H1 (cell line): Measurements from ENCODE around the gene TMC3. TPM values are rescaled to one million over a fixed set of nuclear protein-coding genes. Genes with fewer than 3 reads are reported as not detected.

ENCODE experiments used
- CTCF ChIA-PET: fragments of 300-600 bp; sonication (Branson Sonifier 250); formaldehyde crosslinking; loops from one replicate; lab custom pipeline; 2021; ENCODE audit not compliant: partially characterized antibody; lab: Charles Lee
- POLR2A ChIA-PET: fragments of 300-600 bp; sonication (Branson Sonifier 250); formaldehyde crosslinking; loops from one replicate; lab custom pipeline; 2021; ENCODE audit warnings: inconsistent platforms; ENCODE audit not compliant: partially characterized antibody; lab: Charles Lee
- DNase-seq, 2 experiments: peaks; one replicate each; pipeline versions ENCODE4 v3.0.0 to v3.0.0-alpha.2; 2010 to 2022; ENCODE audit warnings: low spot score in 2 of 2, low read depth in 1 of 2, mixed read lengths in 1 of 2
- FAIRE-seq: peaks from 2 replicates; lab custom pipeline; 2011; peaks lifted over from hg19 to GRCh38; lab: Jason Lieb, UNC
- H2AFZ ChIP-seq: 2 replicates; pipeline ENCODE4 v1.8.1; 2012; ENCODE audit warnings: low read length, inconsistent platforms
- H2AK5ac ChIP-seq: 2 replicates; pipeline ENCODE4 v1.6.1; 2013; ENCODE audit warnings: low read depth, low read length
- H2BK120ac ChIP-seq: replicated peaks from 2 replicates; pipeline ENCODE3; 2013; ENCODE audit warnings: low read depth, low read length, inconsistent platforms
- H2BK12ac ChIP-seq: 2 replicates; pipeline ENCODE4 v1.6.1; 2013; ENCODE audit warnings: low read depth, low read length
- H2BK15ac ChIP-seq: 2 replicates; pipeline ENCODE4 v1.6.1; 2013; ENCODE audit warnings: low read length
- H2BK20ac ChIP-seq: 2 replicates; pipeline ENCODE4 v1.6.1; 2013; ENCODE audit warnings: low read length
- H2BK5ac ChIP-seq: 2 replicates; pipeline ENCODE4 v1.6.1; 2013; ENCODE audit warnings: low read depth, low read length
- H3K14ac ChIP-seq: 2 replicates; pipeline ENCODE4 v1.6.1; 2013; ENCODE audit warnings: inconsistent platforms; ENCODE audit not compliant: insufficient read length
- H3K18ac ChIP-seq: 2 replicates; pipeline ENCODE4 v1.6.1; 2013; ENCODE audit warnings: low read length; ENCODE audit errors: extremely low read depth
- H3K23ac ChIP-seq: 2 replicates; pipeline ENCODE4 v1.6.1; 2013; ENCODE audit warnings: inconsistent platforms; ENCODE audit not compliant: insufficient read length
- H3K23me2 ChIP-seq: 2 replicates; pipeline ENCODE4 v1.6.1; 2013; ENCODE audit warnings: low read depth, low read length
- H3K27ac ChIP-seq: 2 replicates; pipeline ENCODE4 v1.6.1; 2011; ENCODE audit warnings: low read depth, low read length, inconsistent platforms
- H3K27me3 ChIP-seq, 4 experiments: replicated peaks in 1 of 4; 1 replicate in 1 of 4; 2 replicates in 3 of 4; pipeline versions ENCODE4 v1.6.1 to v1.8.1; 2011 to 2013; ENCODE audit warnings: low read length in 3 of 4, mild to moderate bottlenecking in 3 of 4, inconsistent platforms in 2 of 4, mixed read lengths in 2 of 4, moderate library complexity in 1 of 4; ENCODE audit not compliant: control insufficient read depth in 3 of 4, insufficient read depth in 3 of 4; ENCODE audit errors: extremely low read depth in 1 of 4
- H3K36me3 ChIP-seq, 4 experiments: 2 replicates each; pipeline versions ENCODE4 v1.6.1 to v1.8.1; 2011 to 2013; ENCODE audit warnings: mild to moderate bottlenecking in 4 of 4, low read length in 3 of 4, moderate library complexity in 2 of 4, control low read depth in 1 of 4, inconsistent platforms in 1 of 4; ENCODE audit not compliant: insufficient read depth in 4 of 4, control insufficient read depth in 2 of 4
- H3K4ac ChIP-seq: replicated peaks from 2 replicates; pipeline ENCODE3; 2013; ENCODE audit warnings: low read length, low read depth, mixed read lengths, inconsistent platforms; ENCODE audit not compliant: insufficient read length
- H3K4me1 ChIP-seq, 4 experiments: replicated peaks in 1 of 4; 1 replicate in 1 of 4; 2 replicates in 3 of 4; pipeline versions ENCODE4 v1.6.1 to v1.8.1; 2011 to 2013; ENCODE audit warnings: low read length in 3 of 4, inconsistent platforms in 2 of 4, mixed read lengths in 1 of 4; ENCODE audit not compliant: insufficient read depth in 4 of 4, control insufficient read depth in 3 of 4
- H3K4me2 ChIP-seq, 2 experiments: 2 replicates each; pipeline versions ENCODE4 v1.6.1 to v1.8.1; 2011 to 2013; ENCODE audit warnings: low read depth in 2 of 2, low read length in 2 of 2, control low read depth in 1 of 2, inconsistent platforms in 1 of 2, mild to moderate bottlenecking in 1 of 2; ENCODE audit not compliant: insufficient read depth in 1 of 2
- H3K4me3 ChIP-seq, 4 experiments: fragments of 200-600, 300-600 bp in 1 of 4; sonication (generic), shearing (Covaris generic), sonication (Bioruptor Twin) in 1 of 4; 2 replicates each; pipeline versions ENCODE4 v1.5.1 to v1.8.1; 2011 to 2016; ENCODE audit warnings: low read length in 4 of 4, low read depth in 3 of 4, control low read depth in 2 of 4, inconsistent platforms in 2 of 4, mild to moderate bottlenecking in 2 of 4, mixed read lengths in 1 of 4, moderate library complexity in 1 of 4; ENCODE audit not compliant: insufficient read depth in 2 of 4; ENCODE audit errors: extremely low read depth in 1 of 4
- H3K56ac ChIP-seq: replicated peaks from 2 replicates; pipeline ENCODE3; 2013; ENCODE audit warnings: low read depth, mild to moderate bottlenecking, mixed read lengths, low read length, inconsistent platforms; ENCODE audit not compliant: insufficient read length
- H3K79me1 ChIP-seq: 2 replicates; pipeline ENCODE4 v1.6.1; 2013; ENCODE audit warnings: low read depth, low read length, control low read depth
- H3K79me2 ChIP-seq, 2 experiments: 2 replicates each; pipeline versions ENCODE4 v1.6.1 to v1.8.1; 2012 to 2013; ENCODE audit warnings: low read length in 2 of 2, mild to moderate bottlenecking in 2 of 2, inconsistent platforms in 1 of 2; ENCODE audit not compliant: insufficient read depth in 2 of 2, control insufficient read depth in 1 of 2
- H3K9ac ChIP-seq, 4 experiments: replicated peaks in 1 of 4; 1 replicate in 1 of 4; 2 replicates in 3 of 4; pipeline versions ENCODE4 v1.6.1 to v1.8.1; 2011 to 2013; ENCODE audit warnings: low read depth in 3 of 4, low read length in 3 of 4, control low read depth in 2 of 4, mild to moderate bottlenecking in 2 of 4, moderate library complexity in 2 of 4, inconsistent platforms in 1 of 4; ENCODE audit errors: extremely low read depth in 1 of 4
- H3K9me3 ChIP-seq, 2 experiments: 2 replicates each; pipeline versions ENCODE4 v1.6.1 to v1.8.1; 2012 to 2013; ENCODE audit warnings: mild to moderate bottlenecking in 2 of 2, moderate library complexity in 2 of 2, control low read depth in 1 of 2, inconsistent platforms in 1 of 2, low read depth in 1 of 2, low read length in 1 of 2, mixed read lengths in 1 of 2; ENCODE audit not compliant: insufficient read depth in 2 of 2
- H4K20me1 ChIP-seq, 2 experiments: replicated peaks in 1 of 2; 2 replicates each; pipeline versions ENCODE3 to v1.8.1; 2011 to 2013; ENCODE audit warnings: inconsistent platforms in 2 of 2, low read length in 2 of 2, mild to moderate bottlenecking in 1 of 2; ENCODE audit not compliant: insufficient read depth in 2 of 2, control insufficient read depth in 1 of 2
- H4K5ac ChIP-seq: 2 replicates; pipeline ENCODE4 v1.6.1; 2013; ENCODE audit warnings: low read length, low read depth, mixed read lengths, inconsistent platforms; ENCODE audit not compliant: insufficient read length
- H4K8ac ChIP-seq: 2 replicates; pipeline ENCODE4 v1.8.0; 2013; ENCODE audit warnings: mild to moderate bottlenecking, moderate library complexity, low read length, inconsistent platforms; ENCODE audit not compliant: insufficient read depth; ENCODE audit errors: extremely low read depth
- H4K91ac ChIP-seq: replicated peaks from 2 replicates; pipeline ENCODE3; 2013; ENCODE audit warnings: low read length, mixed read lengths, inconsistent platforms; ENCODE audit not compliant: insufficient read length
- EP300 ChIP-seq, 2 experiments: IDR thresholded peaks; 1 replicate in 1 of 2; 2 replicates in 1 of 2; pipeline ENCODE4 v1.6.1; 2011 to 2012; ENCODE audit warnings: low read depth in 2 of 2, low read length in 2 of 2, mild to moderate bottlenecking in 2 of 2, borderline replicate concordance in 1 of 2, inconsistent platforms in 1 of 2, moderate library complexity in 1 of 2
- EZH2 ChIP-seq: fragments of 200-600 bp; sonication (generic); IDR thresholded peaks from 2 replicates; pipeline ENCODE4 v1.7.1; 2012; ENCODE audit warnings: low read depth, mild to moderate bottlenecking, moderate library complexity, low read length, inconsistent platforms; ENCODE audit not compliant: severe bottlenecking
- GABPA ChIP-seq: IDR thresholded peaks from 2 replicates; pipeline ENCODE4 v1.6.1; 2011; ENCODE audit warnings: mild to moderate bottlenecking, low read length, moderate library complexity, borderline replicate concordance; ENCODE audit not compliant: insufficient read depth
- KDM4A ChIP-seq: IDR thresholded peaks from one replicate; pipeline ENCODE4 v1.7.1; 2012; ENCODE audit warnings: low read depth, mild to moderate bottlenecking, moderate library complexity, low read length, inconsistent platforms; ENCODE audit not compliant: severe bottlenecking
- NANOG ChIP-seq: IDR thresholded peaks from 2 replicates; pipeline ENCODE4 v1.6.1; 2011; ENCODE audit warnings: low read length, low read depth, mild to moderate bottlenecking, inconsistent platforms; ENCODE audit not compliant: insufficient read depth, poor library complexity, severe bottlenecking
- PHF8 ChIP-seq: fragments of 200-600 bp; sonication (generic); conservative IDR thresholded peaks from 2 replicates; pipeline ENCODE4 v1.7.1; 2012; ENCODE audit warnings: low read depth, mild to moderate bottlenecking, inconsistent platforms, low read length, moderate library complexity
- POLR2A ChIP-seq, 2 experiments: IDR thresholded peaks; 1 replicate in 1 of 2; 2 replicates in 1 of 2; pipeline ENCODE4 v1.6.1; 2011; ENCODE audit warnings: low read depth in 2 of 2, low read length in 2 of 2, mild to moderate bottlenecking in 2 of 2; ENCODE audit errors: control extremely low read depth in 1 of 2
- RAD21 ChIP-seq, 2 experiments: IDR thresholded peaks in 1 of 2; conservative IDR thresholded peaks in 1 of 2; 2 replicates each; pipeline ENCODE4 v1.6.1; 2011; ENCODE audit warnings: low read depth in 2 of 2, low read length in 2 of 2, improper control_type of control experiment in 1 of 2, inconsistent platforms in 1 of 2, mild to moderate bottlenecking in 1 of 2, moderate library complexity in 1 of 2
- RBBP5 ChIP-seq: IDR thresholded peaks from 2 replicates; pipeline ENCODE4 v1.7.1; 2012; ENCODE audit warnings: low read depth, mild to moderate bottlenecking, inconsistent platforms, low read length, moderate library complexity, borderline replicate concordance
- SIX5 ChIP-seq: IDR thresholded peaks from 2 replicates; pipeline ENCODE4 v1.6.1; 2011; ENCODE audit warnings: mild to moderate bottlenecking, low read depth, low read length
- TCF12 ChIP-seq: IDR thresholded peaks from 2 replicates; pipeline ENCODE4 v1.6.1; 2011; ENCODE audit warnings: low read depth, mild to moderate bottlenecking, low read length
- TEAD4 ChIP-seq: IDR thresholded peaks from 2 replicates; pipeline ENCODE4 v1.6.1; 2012; ENCODE audit warnings: low read depth, low read length, inconsistent platforms, mixed read lengths
- WGBS, 2 experiments: shearing (Covaris generic) in 1 of 2; methylation state at CpG; one replicate each; pipeline versions ENCODE4 v1.1.6 to v1.1.7; 2013 to 2015; ENCODE audit warnings: low lambda C conversion rate in 2 of 2, mixed read lengths in 2 of 2, inconsistent platforms in 1 of 2, low coverage in 1 of 2, missing lambda C conversion rate in 1 of 2; ENCODE audit not compliant: insufficient replicate concordance in 2 of 2, insufficient coverage in 1 of 2, insufficient read length in 1 of 2; ENCODE audit errors: extremely low coverage in 1 of 2, missing lambda C conversion rate in 1 of 2; 5-methylcytosine and 5-hydroxymethylcytosine counted together
- polyA plus RNA-seq, 7 experiments: library from polyadenylated mRNA; depleted of rRNA in 3 of 7; stranded (reverse) in 5 of 7; unstranded in 2 of 7; fragments of >200 nt in 5 of 7; fragments of 200-250 nt in 2 of 7; gene quantifications; 1 replicate in 5 of 7; 2 replicates in 1 of 7; 4 replicates in 1 of 7; pipeline versions ENCODE4 v1.2.1 to v1.2.3, GENCODE V29; 2011 to 2013; ENCODE audit warnings: missing spikeins in 2 of 7, mixed read lengths in 2 of 7
- total RNA-seq: library from RNA; stranded (reverse); fragmentation: NEBNext Ultra II Directional; extraction: Animal tissue kit (Norgen Biotek cat#: 25700); gene quantifications from 2 replicates; pipeline ENCODE4 v1.2.1, GENCODE V29; 2021
- TF ChIP-seq, protein P1 (sequence below): IDR thresholded peaks from 2 replicates; pipeline ENCODE4 v1.6.1; 2012; ENCODE audit warnings: inconsistent platforms

The TMC3 gene
- total and polyA plus RNA-seq, 2 of the 8 experiments (the other 6 are each of a cell fraction or from before 2014, with no cell fraction given), result not detected

- H3K4me3 ChIP-seq, result no peak overlapping the region
- H3K23ac ChIP-seq, result no peak overlapping the region
- CTCF ChIA-PET, result interaction anchor here (0.9 to 6.3 kb wide), 12 partner anchors 12 to 762 kb away, joined by 3 to 34 read pairs (median 5); no protein-coding TSS in a partner anchor
- H2AFZ ChIP-seq, result no peak overlapping the region
- H3K27me3 ChIP-seq, result no peaks in the 10 kb centered on the region
- no peak overlapping the region for H3K9ac ChIP-seq
- H3K4ac ChIP-seq, result no peak overlapping the region
- 89% methylated on average over 6 of the region's 6 CpGs; no CpG with 5 or more reads in 1 of the 2 experiments for WGBS, 2 experiments
- no peaks in the 10 kb centered on the region for H3K36me3 ChIP-seq
- FAIRE-seq (no peak), DNase-seq (no peak)
- H3K9me3 ChIP-seq, result no peaks in the 10 kb centered on the region
- no peak overlapping the region for H3K4me2 ChIP-seq
- H3K27ac ChIP-seq, result no peak overlapping the region
- H3K56ac ChIP-seq, result no peak overlapping the region
- H4K8ac ChIP-seq, result no peak overlapping the region
- POLR2A ChIA-PET, result interaction anchor here (0.9 kb wide), 1 partner anchor 92 kb away, joined by 5 read pairs; no protein-coding TSS in a partner anchor
- H2BK5ac ChIP-seq, result no peak overlapping the region
- no peak overlapping the region for H4K5ac ChIP-seq
- no peak overlapping the region for H2BK12ac ChIP-seq
- H3K79me2 ChIP-seq, result no peaks in the 10 kb centered on the region
- no peak overlapping the region for H3K14ac ChIP-seq
- no peaks in the 10 kb centered on the region for H3K79me1 ChIP-seq
- H3K18ac ChIP-seq, result no peak overlapping the region
- no peak overlapping the region for H2AK5ac ChIP-seq
- H4K20me1 ChIP-seq, result no peaks in the 10 kb centered on the region
- H3K4me1 ChIP-seq, result peaks cover 0 to 4% (median 2%) of the 10 kb centered on the region in 4 experiments; a peak in 2 of 7 replicates
- no peaks in the 10 kb centered on the region for H3K23me2 ChIP-seq
- no peak overlapping the region for H2BK20ac ChIP-seq
- no peak overlapping the region for H2BK15ac ChIP-seq
- no peak overlapping the region for H4K91ac ChIP-seq
- no peak overlapping the region for H2BK120ac ChIP-seq
- TF ChIP-seq TEAD4 (no peak), RBBP5 (no peak), NANOG (no peak), SIX5 (no peak), KDM4A (no peak), POLR2A (IDR thresholded peaks at IDR 0.05; ENCODE audit: control extremely low read depth in 1 of 2, low read depth in 2 of 2, low read length in 2 of 2) (no peak), EP300 (IDR thresholded peaks at IDR 0.05; ENCODE audit: borderline replicate concordance in 1 of 2, low read depth in 2 of 2, low read length in 2 of 2) (no peak), EZH2 (no peak), TCF12 (no peak), GABPA (no peak), PHF8 (no peak), RAD21 (IDR thresholded peaks at IDR 0.05 in 1 of 2, conservative IDR thresholded peaks at IDR 0.05 in 1 of 2; ENCODE audit: low read depth in 2 of 2, low read length in 2 of 2) (no peak)
- TF ChIP-seq, protein P1, sequence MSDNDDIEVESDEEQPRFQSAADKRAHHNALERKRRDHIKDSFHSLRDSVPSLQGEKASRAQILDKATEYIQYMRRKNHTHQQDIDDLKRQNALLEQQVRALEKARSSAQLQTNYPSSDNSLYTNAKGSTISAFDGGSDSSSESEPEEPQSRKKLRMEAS, result no peak
Observed at GRCh38 chr15:81358248-81358647, 15.8 kb downstream of the TMC3 start.
